ENCODE measurements around the gene AMELY.
A peak's percentile ranks its signal among the peaks of the same experiment; 100 is the strongest.
"Not testable (repeated sequence)": the region's sequence is repeated elsewhere in the genome, so short reads cannot be mapped to it uniquely, and the experiment has no call there.

AMELY gene

GRCh38 chrY:6909856-6910255 is 1.7 kb downstream of the AMELY start:
- H3K27ac ChIP-seq (ENCODE audit: low read length), result no peak overlapping the region
- H3K4me1 ChIP-seq (ENCODE audit: insufficient read depth, low read length), result peaks cover 13% of the 10 kb centered on the region
- peak overlapping the region; percentile 70 for H3K4me3 ChIP-seq (ENCODE audit: low read length)
- H3K27me3 ChIP-seq (ENCODE audit: insufficient read depth, low read length), result no peaks in the 10 kb centered on the region
- H3K36me3 ChIP-seq (ENCODE audit: insufficient read depth, low read depth, low read length), result peaks cover 7% of the 10 kb centered on the region; the same call in 1 of the 2 replicates
- peak overlapping the region; percentile 82 for H3K9ac ChIP-seq (ENCODE audit: low read depth, low read length)
- H3K9me3 ChIP-seq (ENCODE audit: insufficient read depth, low read depth, low read length), result no peaks in the 10 kb centered on the region

DNA sequence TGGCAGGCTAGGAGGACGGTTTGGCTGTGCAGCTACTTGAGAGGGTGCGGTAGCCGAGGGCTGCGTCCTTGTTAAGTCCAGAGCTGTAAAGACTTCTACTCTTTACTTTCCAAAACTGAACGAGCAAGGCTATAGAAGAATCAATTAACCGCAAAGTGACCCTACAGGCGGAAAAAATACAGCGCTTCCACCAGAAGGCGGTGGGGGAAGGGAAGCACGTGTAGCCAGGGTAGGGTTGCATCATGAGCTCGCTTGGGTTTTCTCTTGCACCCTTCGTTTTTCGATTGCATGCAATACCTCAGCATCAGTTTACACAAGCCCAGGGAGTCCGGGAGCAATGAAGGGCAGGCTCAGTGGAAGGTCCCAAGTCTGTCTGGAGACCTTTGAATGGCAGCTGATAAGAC is 2.4 kb downstream of the AMELY start:
- H3K4me1 ChIP-seq (ENCODE audit: insufficient read depth, low read length), result peaks cover 13% of the 10 kb centered on the region
- H3K27me3 ChIP-seq (ENCODE audit: insufficient read depth, low read length), result no peaks in the 10 kb centered on the region
- peak overlapping the region; percentile 70 for H3K4me3 ChIP-seq (ENCODE audit: low read length)
- no peak overlapping the region for H3K27ac ChIP-seq (ENCODE audit: low read length)
- peak overlapping the region; percentile 82 for H3K9ac ChIP-seq (ENCODE audit: low read depth, low read length)
- peaks cover 4% of the 10 kb centered on the region; the same call in 1 of the 2 replicates for H3K36me3 ChIP-seq (ENCODE audit: insufficient read depth, low read depth, low read length)
- no peaks in the 10 kb centered on the region for H3K9me3 ChIP-seq (ENCODE audit: insufficient read depth, low read depth, low read length)

DNA sequence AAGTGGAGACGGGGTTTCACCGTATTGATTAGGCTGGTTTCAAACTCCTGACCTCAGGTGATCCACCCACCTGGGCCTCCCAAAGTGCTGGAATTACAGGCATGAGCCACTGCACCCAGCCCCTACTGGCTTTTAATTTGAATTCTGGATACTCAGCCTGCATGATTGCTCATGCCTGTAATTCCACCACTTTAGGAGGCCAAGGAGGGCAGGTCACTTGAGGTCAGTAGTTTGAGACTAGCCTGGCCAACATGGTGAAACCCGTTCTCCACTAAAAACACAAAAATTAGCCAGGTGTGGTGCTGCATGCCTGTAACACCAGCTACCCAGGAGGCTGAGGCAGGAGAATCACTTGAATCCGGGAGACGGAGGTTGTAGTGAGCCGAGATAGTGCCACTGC is 3.5 kb downstream of the AMELY start:
- H3K9ac ChIP-seq (ENCODE audit: low read depth, low read length); H3K27me3 ChIP-seq (ENCODE audit: insufficient read depth, low read length); H3K4me3 ChIP-seq (ENCODE audit: low read length); H3K9me3 ChIP-seq (ENCODE audit: insufficient read depth, low read depth, low read length); H3K36me3 ChIP-seq (ENCODE audit: insufficient read depth, low read depth, low read length); H3K27ac ChIP-seq (ENCODE audit: low read length): not testable (repeated sequence)
- H3K4me1 ChIP-seq (ENCODE audit: insufficient read depth, low read length), result peaks cover 13% of the 10 kb centered on the region

- no peak overlapping the region for H3K4me3 ChIP-seq (ENCODE audit: low read length)
- H3K36me3 ChIP-seq (ENCODE audit: insufficient read depth, low read depth, low read length), result no peaks in the 10 kb centered on the region
- no peaks in the 10 kb centered on the region for H3K27me3 ChIP-seq (ENCODE audit: insufficient read depth, low read length)
- no peaks in the 10 kb centered on the region for H3K9me3 ChIP-seq (ENCODE audit: insufficient read depth, low read depth, low read length)
- peaks cover 13% of the 10 kb centered on the region for H3K4me1 ChIP-seq (ENCODE audit: insufficient read depth, low read length)
- no peak overlapping the region for H3K9ac ChIP-seq (ENCODE audit: low read depth, low read length)
- H3K27ac ChIP-seq (ENCODE audit: low read length), result no peak overlapping the region
Observed at GRCh38 chrY:6907591-6907990, 4.0 kb downstream of the AMELY start.

- not testable (repeated sequence) for H3K4me1 ChIP-seq (ENCODE audit: insufficient read depth, low read length); H3K9ac ChIP-seq (ENCODE audit: low read depth, low read length); H3K36me3 ChIP-seq (ENCODE audit: insufficient read depth, low read depth, low read length); H3K9me3 ChIP-seq (ENCODE audit: insufficient read depth, low read depth, low read length); H3K4me3 ChIP-seq (ENCODE audit: low read length); H3K27ac ChIP-seq (ENCODE audit: low read length)
- H3K27me3 ChIP-seq (ENCODE audit: insufficient read depth, low read length), result peaks cover 19% of the 10 kb centered on the region
Observed at GRCh38 chrY:6902116-6902515, 9.4 kb downstream of the AMELY start.

DNA sequence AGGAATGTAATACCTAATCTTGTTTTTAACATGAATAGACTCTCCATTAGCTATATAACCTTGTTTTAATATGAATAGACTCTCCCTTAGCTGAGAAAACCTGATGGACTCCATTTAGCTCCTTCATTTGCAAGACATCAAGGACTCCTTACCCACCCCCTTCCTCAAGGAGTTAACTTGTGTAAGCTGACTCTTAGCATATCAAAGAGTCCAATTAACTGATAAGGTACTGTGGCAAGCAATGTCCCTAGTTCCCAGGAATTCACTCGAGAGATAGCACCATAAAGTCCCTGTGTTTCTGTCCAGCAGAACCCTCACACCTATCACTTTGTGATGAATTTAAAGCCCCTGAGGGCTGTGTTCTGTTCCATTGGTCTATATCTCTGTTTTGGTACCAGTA is 16.3 kb downstream of the AMELY start:
- Histone ChIP-seq H3K27ac (ENCODE audit: low read length) (no peak overlapping the region), H3K27me3 (ENCODE audit: insufficient read depth, low read length) (peaks cover 80% of the 10 kb centered on the region)

GRCh38 chrY:6894496-6894895 is 17.1 kb downstream of the AMELY start:
- Histone ChIP-seq H3K4me3 (ENCODE audit: low read length) (peak overlapping the region; percentile 54), H3K36me3 (ENCODE audit: insufficient read depth, low read depth, low read length) (no peaks in the 10 kb centered on the region), H3K9me3 (ENCODE audit: insufficient read depth, low read depth, low read length) (no peaks in the 10 kb centered on the region), H3K9ac (ENCODE audit: low read depth, low read length) (no peak overlapping the region), H3K4me1 (ENCODE audit: insufficient read depth, low read length) (peaks cover 22% of the 10 kb centered on the region; the same call in 1 of the 2 replicates), H3K27me3 (ENCODE audit: insufficient read depth, low read length) (peaks cover 88% of the 10 kb centered on the region), H3K27ac (ENCODE audit: low read length) (no peak overlapping the region)

More for the DNA sequence above, 16.3 kb downstream of the AMELY start:
- Histone ChIP-seq H3K4me1 (ENCODE audit: insufficient read depth, low read length) (peaks cover 22% of the 10 kb centered on the region; the same call in 1 of the 2 replicates), H3K4me3 (ENCODE audit: low read length) (peak overlapping the region; percentile 54; the same call in 1 of the 2 replicates), H3K9ac (ENCODE audit: low read depth, low read length) (no peak overlapping the region), H3K9me3 (ENCODE audit: insufficient read depth, low read depth, low read length) (no peaks in the 10 kb centered on the region), H3K36me3 (ENCODE audit: insufficient read depth, low read depth, low read length) (no peaks in the 10 kb centered on the region)

- no peaks in the 10 kb centered on the region for H3K27me3 ChIP-seq (ENCODE audit: insufficient read depth, low read length)
- H3K9ac ChIP-seq (ENCODE audit: low read depth, low read length), result no peak overlapping the region
- H3K27ac ChIP-seq (ENCODE audit: low read length), result no peak overlapping the region
- no peaks in the 10 kb centered on the region for H3K9me3 ChIP-seq (ENCODE audit: insufficient read depth, low read depth, low read length)
- no peaks in the 10 kb centered on the region for H3K4me1 ChIP-seq (ENCODE audit: insufficient read depth, low read length)
- H3K36me3 ChIP-seq (ENCODE audit: insufficient read depth, low read depth, low read length), result no peaks in the 10 kb centered on the region
- H3K4me3 ChIP-seq (ENCODE audit: low read length), result no peak overlapping the region
Observed at GRCh38 chrY:6849384-6849783, 62.2 kb downstream of the AMELY start.

DNA sequence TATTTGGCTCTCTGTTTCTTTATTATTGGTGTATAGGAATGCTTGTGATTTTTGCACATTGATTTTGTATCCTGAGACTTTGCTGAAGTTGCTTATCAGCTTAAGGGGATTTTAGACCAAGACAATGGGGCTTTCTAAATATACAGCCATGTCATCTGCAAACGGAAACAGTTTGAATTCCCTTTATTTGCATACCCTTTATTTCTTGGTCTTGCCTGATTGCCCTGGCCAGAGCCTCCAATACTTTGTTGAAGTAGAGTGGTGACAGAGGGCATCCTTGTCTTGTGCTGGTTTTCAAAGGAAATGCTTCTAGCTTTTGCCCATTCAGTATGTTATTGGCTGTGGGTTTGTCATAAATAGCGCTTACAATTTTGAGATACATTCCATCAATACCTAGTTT is 68.9 kb downstream of the AMELY start:
- H3K9ac ChIP-seq (ENCODE audit: low read depth, low read length); H3K27me3 ChIP-seq (ENCODE audit: insufficient read depth, low read length); H3K4me3 ChIP-seq (ENCODE audit: low read length); H3K4me1 ChIP-seq (ENCODE audit: insufficient read depth, low read length); H3K36me3 ChIP-seq (ENCODE audit: insufficient read depth, low read depth, low read length); H3K27ac ChIP-seq (ENCODE audit: low read length); H3K9me3 ChIP-seq (ENCODE audit: insufficient read depth, low read depth, low read length): not testable (repeated sequence)
